Lower leg skin (tissue), 3 donors: ENCODE data around the gene HLA-DQB1.
"Not testable (repeated sequence)": the region's sequence is repeated elsewhere in the genome, so short reads cannot be mapped to it uniquely, and the experiment has no call there.

ENCODE experiments used
- CTCF ChIP-seq, 3 donors: fragments of 450-650 bp; IDR thresholded peaks; one replicate each; pipeline ENCODE4 v1.5.1; 2016; ENCODE audit warnings: antibody characterized with exemption in 3 of 3, mild to moderate bottlenecking in 3 of 3, moderate library complexity in 2 of 3
- POLR2A ChIP-seq, 2 donors: fragments of 450-650 bp; IDR thresholded peaks; one replicate each; pipeline ENCODE4 v1.6.1; 2016 to 2017; ENCODE audit warnings: antibody characterized with exemption in 2 of 2, mild to moderate bottlenecking in 1 of 2, moderate library complexity in 1 of 2

DNA sequence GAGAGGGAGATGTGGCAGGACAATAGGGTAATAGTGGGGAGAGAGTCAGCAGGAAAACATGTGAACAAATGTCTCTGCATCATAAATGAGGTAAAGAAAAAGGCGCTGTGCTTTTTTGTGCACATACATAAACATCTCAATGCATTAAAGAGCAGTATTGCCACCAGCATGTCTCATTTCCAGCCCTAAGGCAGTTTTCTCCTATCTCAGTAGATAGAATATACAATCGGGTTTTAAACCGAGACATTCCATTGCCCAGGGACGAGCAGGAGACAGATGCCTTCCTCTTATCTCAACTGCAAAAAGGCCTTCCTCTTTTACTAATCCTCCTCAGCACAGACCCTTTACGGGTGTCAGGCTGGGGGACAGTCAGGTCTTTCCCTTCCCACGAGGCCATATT, 9.1 kb downstream of the HLA-DQB1 start:
- TF ChIP-seq POLR2A, CTCF (IDR thresholded peaks at IDR 0.05): not testable (repeated sequence)
